ENCODE measurements around the gene LLCFC1.

The LLCFC1 gene

DNA sequence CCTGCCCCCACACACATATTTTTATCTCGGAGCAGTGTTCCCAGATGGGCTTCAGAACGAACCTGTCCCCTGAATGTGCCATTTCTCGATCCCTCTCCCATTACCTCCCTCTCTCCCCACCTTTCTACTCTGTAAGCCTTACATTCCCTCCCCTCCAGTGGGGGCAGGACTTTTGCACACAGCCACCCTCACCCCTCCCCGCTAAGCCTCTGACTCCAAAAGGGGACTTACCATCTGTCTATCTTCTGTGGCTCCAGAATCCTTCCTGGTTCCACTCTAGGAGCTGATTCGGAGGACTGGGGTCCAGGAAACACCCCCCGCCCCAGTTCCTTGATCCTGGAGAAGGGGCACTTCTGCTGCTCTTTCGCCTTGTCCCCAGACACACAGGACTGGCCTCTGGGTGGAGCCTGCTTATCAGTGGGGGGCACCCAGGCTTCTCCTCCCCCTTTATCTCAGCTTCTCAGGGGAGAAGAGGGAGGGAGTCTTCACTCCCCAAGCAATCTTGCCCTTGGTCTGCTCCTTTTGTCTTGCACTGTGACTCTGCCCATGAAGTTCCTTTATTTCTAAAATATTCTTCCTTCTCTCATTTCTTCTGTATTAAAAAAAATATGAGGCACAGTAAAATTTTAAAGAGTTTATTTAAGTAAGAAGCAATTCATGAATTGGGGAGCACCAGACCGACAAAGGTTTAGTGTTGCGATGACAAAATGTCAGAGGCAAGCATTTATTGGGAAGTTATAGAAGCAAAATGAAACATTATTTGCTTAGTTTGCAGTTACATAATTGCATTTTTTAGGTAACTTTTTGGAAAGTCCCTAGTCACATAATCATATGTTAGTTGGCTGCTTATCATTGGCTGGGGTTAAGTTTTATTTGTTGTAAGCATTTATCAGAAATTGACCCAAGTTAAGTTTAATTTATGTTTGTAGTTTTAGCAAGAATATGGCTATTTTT, 23.0 kb downstream of the LLCFC1 start, which contains the start of gene KEL:
Gene KEL (minus strand): TSS at position 391 of the 954 bp plus-strand sequence. CDS start 157 bp downstream, at position 234.
- Histone ChIP-seq H3K36me3 (replicated peaks) (no peaks in the 10 kb centered on the region), H3K27me3 (replicated peaks) (peaks cover 5% of the 10 kb centered on the region), H3K27ac (no peak within 1 kb of the TSS), H3K4me3 (ENCODE audit: low read depth, low read length) (no peak within 1 kb of the TSS)
- no peak for DNase-seq
- TF ChIP-seq, protein P1, sequence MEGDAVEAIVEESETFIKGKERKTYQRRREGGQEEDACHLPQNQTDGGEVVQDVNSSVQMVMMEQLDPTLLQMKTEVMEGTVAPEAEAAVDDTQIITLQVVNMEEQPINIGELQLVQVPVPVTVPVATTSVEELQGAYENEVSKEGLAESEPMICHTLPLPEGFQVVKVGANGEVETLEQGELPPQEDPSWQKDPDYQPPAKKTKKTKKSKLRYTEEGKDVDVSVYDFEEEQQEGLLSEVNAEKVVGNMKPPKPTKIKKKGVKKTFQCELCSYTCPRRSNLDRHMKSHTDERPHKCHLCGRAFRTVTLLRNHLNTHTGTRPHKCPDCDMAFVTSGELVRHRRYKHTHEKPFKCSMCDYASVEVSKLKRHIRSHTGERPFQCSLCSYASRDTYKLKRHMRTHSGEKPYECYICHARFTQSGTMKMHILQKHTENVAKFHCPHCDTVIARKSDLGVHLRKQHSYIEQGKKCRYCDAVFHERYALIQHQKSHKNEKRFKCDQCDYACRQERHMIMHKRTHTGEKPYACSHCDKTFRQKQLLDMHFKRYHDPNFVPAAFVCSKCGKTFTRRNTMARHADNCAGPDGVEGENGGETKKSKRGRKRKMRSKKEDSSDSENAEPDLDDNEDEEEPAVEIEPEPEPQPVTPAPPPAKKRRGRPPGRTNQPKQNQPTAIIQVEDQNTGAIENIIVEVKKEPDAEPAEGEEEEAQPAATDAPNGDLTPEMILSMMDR (IDR thresholded peaks at IDR 0.05; ENCODE audit: low read depth, low read length, missing control alignments): no peak
- in situ Hi-C loops (cut with HindIII; ENCODE audit: low pct_ligation_motif_present, low sequenced_read_pairs): no loop called here

DNA sequence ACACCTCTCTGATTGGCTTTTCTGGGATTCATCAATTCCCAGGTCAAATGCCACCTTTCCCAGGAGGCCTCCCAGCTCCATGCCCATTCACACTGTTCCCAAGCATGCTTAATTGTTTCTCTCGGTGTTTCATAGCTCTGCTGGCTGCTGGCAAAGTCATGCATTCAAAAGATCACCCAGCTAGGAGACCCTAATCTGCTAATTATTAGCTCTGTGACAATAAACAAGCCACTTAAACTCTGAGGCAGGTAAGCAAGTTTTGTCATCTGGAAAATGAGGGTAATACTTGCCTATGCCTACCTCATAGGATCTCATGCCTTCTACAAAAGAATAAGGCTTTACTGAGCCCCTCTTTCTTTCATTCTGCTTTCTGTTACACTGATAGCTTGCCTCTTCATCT, 23.7 kb downstream of the LLCFC1 start:
- in situ Hi-C loops (cut with HindIII; ENCODE audit: low pct_ligation_motif_present, low sequenced_read_pairs): no loop called here
- Histone ChIP-seq H3K36me3 (replicated peaks) (no peaks in the 10 kb centered on the region), H3K27ac (no peak overlapping the region), H3K27me3 (replicated peaks) (peaks cover 5% of the 10 kb centered on the region), H3K4me3 (ENCODE audit: low read depth, low read length) (no peak overlapping the region)
- TF ChIP-seq, protein P1 (IDR thresholded peaks at IDR 0.05; ENCODE audit: low read depth, low read length, missing control alignments): no peak
- DNase-seq: no peak

- H3K27ac ChIP-seq: no peak overlapping the region
- H3K27me3 ChIP-seq (replicated peaks): peaks cover 5% of the 10 kb centered on the region
- no peak for DNase-seq
- in situ Hi-C loops (cut with HindIII; ENCODE audit: low pct_ligation_motif_present, low sequenced_read_pairs): no loop called here
- H3K36me3 ChIP-seq (replicated peaks): no peaks in the 10 kb centered on the region
- TF ChIP-seq, protein P1 (IDR thresholded peaks at IDR 0.05; ENCODE audit: low read depth, low read length, missing control alignments): no peak
- no peak overlapping the region for H3K4me3 ChIP-seq (ENCODE audit: low read depth, low read length)
These were observed 24.7 kb downstream of the LLCFC1 start for GRCh38 chr7:142963993-142964392.

DNA sequence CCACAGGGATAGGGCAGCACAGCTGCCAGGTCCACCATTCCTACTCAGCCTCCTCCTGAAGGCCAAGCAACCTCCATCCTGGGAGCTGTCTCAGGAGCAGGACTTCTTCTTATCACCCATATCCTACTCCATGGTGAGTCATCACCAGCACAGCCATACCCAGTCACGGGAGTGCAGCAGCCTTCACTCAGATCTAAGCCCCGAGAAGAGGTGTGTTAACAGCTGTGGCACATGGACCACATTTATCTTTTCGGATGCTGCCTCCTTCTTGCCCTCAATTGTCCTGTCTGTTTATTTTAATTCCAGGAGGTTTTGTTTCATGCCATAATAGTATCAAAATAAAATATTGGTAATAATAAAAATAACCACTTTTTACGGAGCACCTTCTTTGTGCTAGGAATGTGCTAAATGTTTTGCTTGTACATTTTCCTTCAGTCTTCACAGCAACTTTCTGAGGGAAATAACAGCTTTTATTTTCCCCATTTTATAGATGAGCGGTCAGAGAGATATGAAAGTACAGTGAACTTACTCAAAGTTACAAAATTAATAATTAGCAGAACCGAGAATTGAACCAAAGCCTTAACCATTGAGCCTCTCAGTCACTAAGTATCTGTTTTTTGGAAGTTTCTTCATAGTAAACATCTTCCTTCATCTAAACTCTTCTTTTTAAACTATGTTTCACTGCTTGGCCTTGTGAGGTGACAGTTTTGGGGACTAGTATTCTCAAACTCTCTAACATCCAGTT, 25.4 kb downstream of the LLCFC1 start:
- Histone ChIP-seq H3K27ac (no peak overlapping the region), H3K36me3 (replicated peaks) (no peaks in the 10 kb centered on the region), H3K27me3 (replicated peaks) (peaks cover 2% of the 10 kb centered on the region), H3K4me3 (ENCODE audit: low read depth, low read length) (no peak overlapping the region)
- in situ Hi-C loops (cut with HindIII; ENCODE audit: low pct_ligation_motif_present, low sequenced_read_pairs): no loop called here
- peak; percentile 16 for DNase-seq
- TF ChIP-seq, protein P1 (IDR thresholded peaks at IDR 0.05; ENCODE audit: low read depth, low read length, missing control alignments): no peak

DNA sequence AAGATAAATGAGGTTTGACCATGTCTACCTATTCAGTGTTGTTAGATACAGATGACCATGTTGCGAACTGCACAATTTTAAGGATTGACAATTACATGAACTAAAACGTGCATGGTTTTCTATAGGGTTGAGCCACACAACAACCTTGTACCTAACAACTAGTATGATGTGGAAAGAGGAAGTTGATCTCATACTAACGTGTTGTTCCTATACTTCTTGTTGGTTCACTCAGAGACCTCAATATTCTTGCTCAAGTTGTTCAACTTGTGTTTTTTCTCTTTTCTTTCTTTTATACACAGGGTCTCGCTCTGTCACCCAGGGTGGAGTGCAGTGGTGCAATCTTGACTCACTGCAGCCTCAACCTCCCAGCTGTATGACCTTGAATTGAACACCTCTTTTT, 28.9 kb downstream of the LLCFC1 start:
- H3K27me3 ChIP-seq (replicated peaks): no peaks in the 10 kb centered on the region
- in situ Hi-C loops (cut with HindIII; ENCODE audit: low pct_ligation_motif_present, low sequenced_read_pairs): no loop called here
- no peaks in the 10 kb centered on the region for H3K36me3 ChIP-seq (replicated peaks)
- TF ChIP-seq, protein P1 (IDR thresholded peaks at IDR 0.05; ENCODE audit: low read depth, low read length, missing control alignments): no peak
- H3K27ac ChIP-seq: no peak overlapping the region
- H3K4me3 ChIP-seq (ENCODE audit: low read depth, low read length): no peak overlapping the region
- DNase-seq: no peak

All from brain microvascular endothelial cell (primary cell).